NCI-H2171 (cell line): ENCODE measurements around the gene IGF2BP3.

Experiments used
- DNase-seq: peaks from one replicate; lab custom pipeline; 2025; lab: John Stamatoyannopoulos, UW

IGF2BP3 gene

GRCh38 chr7:23264916-23265458 lies 205.3 kb downstream of the IGF2BP3 start:
- DNase-seq = no peak

GRCh38 chr7:23261843-23262452 lies 208.3 kb downstream of the IGF2BP3 start:
- DNase-seq = peak; percentile 9

- no peak for DNase-seq
These were observed 209.9 kb downstream of the IGF2BP3 start for GRCh38 chr7:23260371-23260770.
